Measurements from ENCODE around the gene DNAH2.

The DNAH2 gene

DNA sequence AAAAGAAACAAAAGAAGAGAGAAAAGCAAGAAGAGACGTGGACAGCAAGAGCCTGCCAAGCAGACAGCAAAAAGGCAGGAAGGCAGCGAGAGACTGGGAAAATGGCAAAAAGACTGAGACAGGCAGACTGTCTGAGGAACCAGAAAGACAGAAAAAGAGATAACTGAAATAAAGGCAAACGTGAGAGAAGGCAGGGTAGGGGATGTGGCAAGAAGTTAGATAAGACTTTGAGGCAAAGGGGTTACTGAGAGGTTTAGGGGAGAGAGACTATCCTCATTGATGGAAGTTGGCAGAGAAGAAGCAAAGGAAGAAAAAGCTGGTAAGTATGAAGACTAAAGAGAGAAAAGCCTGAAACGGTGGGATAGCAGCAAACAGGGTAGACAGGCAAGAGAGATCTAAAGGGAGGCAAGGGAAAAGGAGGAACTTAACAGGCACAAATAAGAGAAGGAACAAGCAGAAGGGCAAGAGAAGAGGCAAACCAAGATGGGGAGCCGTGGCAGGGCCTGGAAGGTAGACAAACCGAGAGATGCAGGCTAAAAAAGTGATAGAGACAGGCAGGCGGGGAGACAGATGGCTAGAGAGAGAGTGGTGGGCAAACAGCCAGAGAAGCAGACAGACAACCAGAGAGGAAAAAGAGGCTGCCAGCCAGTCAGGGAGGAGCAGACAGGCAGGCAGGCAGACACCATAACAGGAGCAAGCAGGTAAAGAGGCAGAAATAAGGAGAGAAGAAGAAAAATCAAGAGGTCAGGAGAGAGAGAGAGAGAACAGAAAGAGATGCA lies 163.9 kb downstream of the DNAH2 start:
- peak; percentile 12 to 21 for DNase-seq

DNA sequence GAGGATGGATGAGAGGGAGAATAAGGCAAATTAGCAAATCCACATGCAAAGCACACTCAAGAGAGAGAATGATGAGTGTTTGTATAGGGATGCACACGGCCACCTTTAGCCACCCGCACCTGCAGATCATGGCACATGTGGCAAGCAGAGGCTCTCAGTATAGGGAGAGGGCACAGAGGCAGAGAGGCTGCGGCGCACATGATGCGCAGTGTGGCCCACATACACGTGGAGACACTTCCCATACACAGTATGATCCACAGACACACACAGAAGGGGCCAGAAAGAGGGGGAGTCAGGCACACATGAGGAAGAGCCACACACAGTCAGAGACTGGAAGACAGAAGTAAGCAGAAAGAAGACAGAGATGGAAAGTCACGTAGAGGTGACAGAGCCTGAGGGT lies 164.5 kb downstream of the DNAH2 start:
- no peak for DNase-seq

DNA sequence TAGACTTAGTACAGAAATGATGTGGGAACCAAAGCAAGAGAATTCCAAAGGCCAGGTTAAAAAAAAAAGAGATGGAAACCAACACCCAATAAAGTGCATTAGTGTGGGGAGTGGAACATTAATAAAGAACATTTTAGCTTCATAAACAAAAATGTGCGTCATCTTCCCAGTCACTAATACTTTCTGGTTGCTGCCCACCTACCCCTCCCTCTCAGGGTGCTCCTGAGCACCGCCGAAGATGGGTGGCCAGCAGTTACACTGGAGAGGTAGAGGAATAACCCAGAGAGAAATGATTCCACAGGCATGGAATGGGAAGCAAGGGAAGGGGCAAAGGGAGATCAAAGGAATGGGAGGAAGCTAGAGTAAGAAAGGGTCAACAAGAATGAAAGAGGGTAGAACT lies 165.1 kb downstream of the DNAH2 start:
- DNase-seq = no peak

Data from Kasumi-1 (cell line).